Effector memory CD4-positive, alpha-beta T cell (primary cell): ENCODE data around the gene IFIT2.

Experiments
- DNase-seq, 3 donors: peaks; one replicate each; pipeline ENCODE4 v3.0.0-alpha.2; 2020
- H3K27ac ChIP-seq: 2 replicates; pipeline ENCODE4 v1.7.0; 2013; ENCODE audit warnings: mild to moderate bottlenecking, low read length, moderate library complexity; ENCODE audit not compliant: insufficient read depth, poor library complexity, severe bottlenecking
- H3K27me3 ChIP-seq: replicated peaks from 2 replicates; pipeline ENCODE4 v1.7.0; 2013; ENCODE audit warnings: mild to moderate bottlenecking, low read length; ENCODE audit not compliant: insufficient read depth, control insufficient read depth, poor library complexity, severe bottlenecking
- H3K36me3 ChIP-seq: 2 replicates; pipeline ENCODE4 v1.7.0; 2013; ENCODE audit warnings: mild to moderate bottlenecking, low read length, moderate library complexity; ENCODE audit not compliant: control insufficient read depth, insufficient read depth
- H3K4me1 ChIP-seq: 2 replicates; pipeline ENCODE4 v1.7.0; 2013; ENCODE audit warnings: low read length, mild to moderate bottlenecking; ENCODE audit not compliant: control insufficient read depth, insufficient read depth, poor library complexity, severe bottlenecking
- H3K4me3 ChIP-seq: 2 replicates; pipeline ENCODE4 v1.7.0; 2013; ENCODE audit warnings: low read length, low read depth, mild to moderate bottlenecking; ENCODE audit not compliant: insufficient read depth, poor library complexity, severe bottlenecking
- H3K9me3 ChIP-seq: 2 replicates; pipeline ENCODE4 v1.7.0; 2013; ENCODE audit warnings: mild to moderate bottlenecking, low read length, moderate library complexity; ENCODE audit not compliant: control insufficient read depth

IFIT2 gene

GRCh38 chr10:89357096-89357495 lies 55.2 kb downstream of the IFIT2 start:
- no peak overlapping the region for H3K27ac ChIP-seq
- no peaks in the 10 kb centered on the region for H3K36me3 ChIP-seq
- no peaks in the 10 kb centered on the region for H3K9me3 ChIP-seq
- no peaks in the 10 kb centered on the region for H3K27me3 ChIP-seq
- H3K4me3 ChIP-seq, result no peak overlapping the region
- no peak for DNase-seq
- H3K4me1 ChIP-seq, result no peaks in the 10 kb centered on the region

GRCh38 chr10:89357975-89358374 lies 56.1 kb downstream of the IFIT2 start:
- Histone ChIP-seq H3K9me3 (no peaks in the 10 kb centered on the region), H3K27me3 (no peaks in the 10 kb centered on the region), H3K36me3 (no peaks in the 10 kb centered on the region), H3K4me3 (no peak overlapping the region), H3K27ac (no peak overlapping the region), H3K4me1 (no peaks in the 10 kb centered on the region)
- DNase-seq, result no peak
